HG03196 (cell line): ENCODE measurements around the gene PTPRD.

Source experiments
- ATAC-seq: cut with Tn5 transposase; IDR thresholded peaks from one replicate; pipeline ENCODE4 v1.9.1; 2021; ENCODE audit not compliant: unreplicated experiment

The PTPRD gene

DNA sequence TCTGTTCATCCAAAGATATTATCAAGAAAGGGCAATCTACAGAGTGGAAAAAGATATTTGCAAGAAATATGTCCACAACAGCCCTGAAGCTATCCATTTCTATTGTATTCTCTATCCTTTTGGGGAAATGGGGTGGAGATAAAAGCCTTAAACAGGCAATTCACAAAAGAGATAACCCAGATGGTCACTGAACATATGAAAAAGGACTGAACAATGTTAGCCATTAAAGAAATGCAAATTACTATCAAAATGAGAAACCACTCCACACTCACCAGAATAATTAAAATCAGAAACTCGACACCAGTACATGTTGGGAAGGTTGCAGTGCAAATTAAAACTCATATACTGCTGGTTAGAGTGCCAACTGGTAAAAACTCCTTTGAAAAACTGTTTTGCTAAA lies 1858.1 kb downstream of the PTPRD start:
- ATAC-seq, result no peak

DNA sequence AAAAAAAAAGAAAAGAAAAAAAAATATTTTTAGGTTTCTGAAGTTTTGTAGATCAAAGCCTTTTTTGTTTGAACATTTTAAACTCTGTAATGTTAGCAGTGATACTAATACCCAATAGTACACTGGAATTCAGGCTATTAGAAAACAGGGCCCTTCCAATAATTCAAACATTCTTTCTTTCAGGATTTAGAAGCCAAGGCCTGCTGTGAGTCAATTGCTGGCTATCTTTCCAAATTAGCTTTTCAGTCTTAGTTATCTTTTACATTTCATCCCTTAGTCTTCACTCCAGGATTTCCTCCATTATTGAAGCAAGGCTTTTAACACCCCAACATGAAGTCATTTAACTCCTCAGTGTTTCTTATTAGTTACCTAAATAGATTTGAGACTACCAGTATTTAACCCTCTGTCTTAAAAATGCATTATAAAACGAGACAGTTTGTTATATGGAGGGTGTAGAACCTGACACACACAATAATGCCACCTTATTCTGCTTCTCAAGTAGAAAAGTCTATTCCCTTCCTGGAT lies 1861.3 kb downstream of the PTPRD start:
- no peak for ATAC-seq

DNA sequence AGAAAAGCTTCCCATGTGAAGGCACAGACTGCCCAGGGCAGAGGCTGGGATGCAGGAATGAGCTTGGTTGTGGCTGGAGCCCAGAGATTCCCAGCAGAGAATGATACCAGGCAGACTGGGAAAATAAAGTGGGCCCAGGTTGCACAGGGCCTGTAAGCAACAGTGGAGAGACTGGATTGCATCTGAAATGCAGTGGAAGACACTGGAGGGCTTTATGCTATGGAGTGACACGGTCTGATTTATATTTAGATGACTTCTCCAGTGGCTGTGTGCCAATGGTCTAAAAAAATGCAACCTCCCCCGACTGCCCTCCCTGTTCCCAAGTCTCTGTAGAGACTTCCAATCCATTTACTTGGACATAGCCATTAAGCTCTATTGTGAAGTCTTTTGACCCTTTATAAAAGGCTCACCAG lies 1862.2 kb downstream of the PTPRD start:
- no peak for ATAC-seq

- ATAC-seq, result no peak
These were observed 1867.5 kb downstream of the PTPRD start for GRCh38 chr9:8745347-8745746.

GRCh38 chr9:8738945-8739344 lies 1873.9 kb downstream of the PTPRD start:
- ATAC-seq, result no peak

DNA sequence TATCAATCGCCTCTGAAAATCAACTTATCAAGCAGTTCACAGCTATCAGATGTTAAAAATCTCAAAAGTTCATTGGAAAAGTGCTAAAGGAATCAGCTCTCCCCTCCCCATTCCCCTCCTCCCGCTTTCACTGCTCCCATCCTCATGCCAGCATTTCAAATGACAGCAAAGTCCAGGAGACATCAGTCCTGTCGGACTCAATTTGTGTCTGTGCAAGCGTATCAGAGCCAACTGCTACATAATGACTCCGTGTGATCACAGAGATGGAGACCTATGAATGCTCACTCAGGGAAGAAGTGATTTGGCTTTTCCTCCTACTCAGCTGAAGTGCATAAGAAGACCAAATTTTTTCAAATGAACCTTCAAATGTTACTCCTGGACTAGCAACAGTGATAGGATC lies 1876.0 kb downstream of the PTPRD start:
- no peak for ATAC-seq

GRCh38 chr9:8734760-8735159 lies 1878.0 kb downstream of the PTPRD start:
- no peak for ATAC-seq

DNA sequence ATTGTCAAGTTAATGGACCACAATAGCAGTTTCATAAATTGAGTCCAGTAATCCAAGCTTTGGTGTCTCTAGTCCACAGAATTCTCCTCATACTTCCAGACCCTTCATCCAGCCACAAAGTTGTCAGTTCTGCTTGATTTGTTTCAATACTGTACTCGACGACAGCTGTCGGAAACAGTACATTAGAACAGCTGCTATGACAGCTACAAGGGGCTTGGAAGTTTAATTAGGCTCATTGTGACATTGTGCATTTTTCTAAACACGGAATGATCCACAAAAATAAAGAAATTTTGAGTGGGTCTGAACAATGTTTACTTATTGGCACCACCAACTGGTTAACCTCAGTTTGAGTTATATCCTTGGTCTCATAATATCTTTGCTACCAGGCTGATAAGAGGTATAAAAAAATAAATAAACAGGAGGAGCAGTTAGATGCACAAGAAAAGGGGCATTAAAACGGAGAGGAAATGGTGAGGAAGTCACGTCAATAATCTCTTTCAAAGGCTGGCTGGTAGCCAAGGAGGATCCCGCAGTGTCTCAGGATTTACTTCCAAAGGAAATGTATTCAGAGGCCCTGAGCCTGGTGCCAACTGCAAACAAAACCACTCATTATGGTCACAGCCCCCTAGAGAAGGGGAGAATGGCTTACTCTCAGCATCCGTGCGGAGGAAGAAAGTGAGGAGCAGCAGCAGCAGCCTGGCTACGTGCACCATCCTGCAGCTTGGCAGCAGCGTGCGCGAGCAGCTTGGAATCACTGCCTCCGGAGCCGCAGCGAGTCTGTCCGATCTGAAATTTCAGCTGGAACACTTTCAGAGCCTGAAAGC lies 1879.5 kb downstream of the PTPRD start:
- ATAC-seq, result no peak

DNA sequence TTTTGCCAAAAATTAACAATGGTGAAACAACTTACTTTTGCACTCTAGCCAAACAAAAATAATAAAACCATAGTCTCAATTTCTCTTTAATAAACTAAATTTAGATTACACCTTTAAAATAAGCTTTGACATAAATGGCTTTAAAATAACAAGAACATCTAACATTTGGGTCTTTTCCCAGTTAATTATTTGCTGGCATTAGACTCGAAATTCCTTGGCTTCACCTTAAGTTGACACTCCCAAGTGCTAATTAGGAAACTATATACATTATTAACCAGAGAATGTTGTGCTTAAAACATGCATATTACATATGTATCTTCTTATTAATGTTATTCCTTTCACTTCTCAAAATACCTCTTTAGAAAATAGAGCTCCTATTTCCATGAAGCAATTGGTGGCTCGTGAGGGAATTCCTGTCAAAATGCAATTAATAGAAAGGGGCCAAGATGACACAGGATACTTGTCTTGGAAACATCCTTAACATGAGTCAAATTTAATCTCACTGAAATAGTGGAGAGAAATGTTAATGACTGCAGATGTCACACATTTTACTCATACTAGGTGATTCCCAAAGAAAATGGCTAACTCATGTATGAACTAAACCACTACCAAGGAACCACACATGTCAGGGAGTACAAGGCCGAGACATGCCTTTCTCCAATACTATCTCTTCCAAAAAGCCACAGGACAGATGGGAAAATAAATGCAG lies 1880.3 kb downstream of the PTPRD start:
- no peak for ATAC-seq

DNA sequence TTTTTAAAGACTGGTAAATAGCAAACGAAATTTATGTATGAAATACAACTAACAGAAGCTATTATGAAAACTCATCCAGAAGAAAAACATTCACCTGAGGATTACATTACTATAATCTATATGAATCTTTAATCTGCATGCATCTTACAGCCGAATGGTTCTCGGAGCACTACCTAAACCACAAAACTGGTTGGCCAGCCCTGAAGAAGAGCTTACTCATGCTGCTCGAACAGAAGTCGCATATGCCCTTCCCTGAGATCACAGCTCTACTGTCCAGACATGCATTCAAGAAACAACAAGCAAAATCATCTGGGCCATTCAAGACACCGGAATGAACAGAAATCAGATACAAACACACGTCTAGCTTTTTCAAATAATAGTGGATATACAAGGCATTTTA lies 1882.2 kb downstream of the PTPRD start:
- ATAC-seq, result no peak

GRCh38 chr9:8728910-8729309 lies 1883.9 kb downstream of the PTPRD start:
- ATAC-seq, result no peak

- no peak for ATAC-seq
These were observed 1885.6 kb downstream of the PTPRD start for GRCh38 chr9:8727191-8727590.

- ATAC-seq, result no peak
These were observed 1886.1 kb downstream of the PTPRD start for GRCh38 chr9:8726692-8727091.

- no peak for ATAC-seq
These were observed 1887.2 kb downstream of the PTPRD start for GRCh38 chr9:8725635-8726034.

GRCh38 chr9:8724284-8725018 lies 1888.4 kb downstream of the PTPRD start:
- ATAC-seq, result no peak

DNA sequence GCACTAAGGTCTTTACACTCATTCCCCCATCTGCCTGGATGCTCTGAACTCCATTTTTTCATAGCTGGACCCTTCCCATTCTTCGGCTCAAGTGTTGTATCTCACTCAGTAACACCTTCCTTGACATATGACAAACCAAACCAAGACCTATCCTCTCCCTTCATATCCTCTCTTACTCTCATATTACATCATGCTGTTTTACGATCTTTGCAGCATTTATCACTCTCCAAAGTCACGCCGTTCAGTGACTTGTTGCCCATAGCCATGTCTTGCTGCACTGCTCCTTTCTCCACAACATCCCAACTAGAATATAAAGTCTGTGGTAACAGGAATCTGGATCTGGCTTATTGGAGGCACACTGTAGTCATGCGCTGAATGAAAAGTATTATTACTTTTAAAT lies 1889.6 kb downstream of the PTPRD start:
- no peak for ATAC-seq

GRCh38 chr9:8719833-8720486 lies 1892.8 kb downstream of the PTPRD start:
- ATAC-seq, result no peak

DNA sequence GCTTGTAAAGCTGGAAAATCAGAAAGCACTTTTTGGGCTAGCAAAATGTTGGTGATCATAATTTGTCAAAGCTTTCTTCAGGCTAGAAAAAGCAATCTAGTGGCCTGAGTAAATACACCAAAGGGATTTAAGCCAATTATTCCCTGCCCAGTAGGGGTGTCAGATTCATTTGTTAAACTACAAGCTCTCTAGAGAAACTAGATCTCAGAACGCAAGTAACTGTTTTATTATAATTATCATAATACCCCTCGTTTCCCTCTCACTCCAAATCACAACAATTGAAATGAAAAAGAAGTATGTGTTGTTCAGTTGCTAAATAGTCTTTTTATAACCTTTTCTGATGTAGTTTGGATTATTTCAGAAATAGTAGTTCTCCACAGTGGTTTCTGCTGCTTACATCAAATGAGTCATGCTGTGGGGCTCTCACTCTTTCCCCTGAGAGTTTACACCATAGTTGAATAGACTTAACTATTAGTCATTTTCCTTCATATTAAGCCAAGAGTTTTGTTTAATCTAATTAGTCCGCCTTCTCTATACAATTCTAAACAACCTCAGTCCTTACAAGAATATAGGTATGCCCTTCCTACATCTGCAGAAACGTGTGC lies 1894.6 kb downstream of the PTPRD start:
- ATAC-seq, result no peak

DNA sequence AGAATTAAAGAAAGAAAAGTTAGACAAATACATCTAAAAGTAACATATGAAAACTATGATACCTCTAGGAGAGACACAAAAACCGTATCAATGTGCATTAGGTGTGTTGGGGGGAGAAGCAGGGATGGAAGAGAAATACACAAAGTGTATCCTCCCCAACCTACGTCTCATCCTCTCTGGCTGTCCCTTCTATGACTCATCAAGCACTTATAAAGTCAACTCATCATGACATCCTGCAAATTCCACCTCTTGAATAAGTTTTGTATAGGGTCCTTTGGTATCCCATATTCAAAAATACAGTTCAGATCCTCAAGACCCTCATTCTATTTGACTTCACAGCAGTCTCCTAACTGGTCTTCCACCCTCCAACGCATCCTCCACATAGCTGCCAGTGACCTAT lies 1895.7 kb downstream of the PTPRD start:
- no peak for ATAC-seq

- no peak for ATAC-seq
These were observed 1897.0 kb downstream of the PTPRD start for GRCh38 chr9:8715788-8716187.

DNA sequence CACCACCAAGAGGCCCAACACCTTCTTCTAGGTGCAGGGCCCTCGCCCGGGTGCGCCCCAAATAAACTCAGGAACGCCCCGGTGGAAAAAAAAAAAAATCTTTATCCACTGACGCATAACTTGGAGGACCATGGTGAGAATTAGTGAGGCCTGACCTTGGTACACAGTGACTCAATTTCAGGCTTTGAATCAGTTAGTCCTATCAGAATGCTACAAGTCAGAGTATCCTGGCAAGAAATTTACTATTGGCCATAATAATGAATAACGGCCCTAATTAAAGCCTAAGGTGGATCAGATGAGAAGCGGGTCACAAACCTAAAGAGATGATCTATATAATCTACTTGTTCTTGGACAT lies 1899.0 kb downstream of the PTPRD start:
- ATAC-seq, result no peak
